Esophagus squamous epithelium (tissue), 4 donors: ENCODE results near the gene RPA3.

Experiments
- CTCF ChIP-seq, 6 experiments: fragments of 450-650 bp in 4 of 6; fragments of 200-600 bp in 2 of 6; sonication (generic) in 2 of 6; IDR thresholded peaks; one replicate each; pipeline ENCODE4 v1.5.1; 2016 to 2019; ENCODE audit warnings: antibody characterized with exemption in 6 of 6, mild to moderate bottlenecking in 4 of 6, moderate library complexity in 4 of 6
- POLR2A ChIP-seq, 4 donors: fragments of 450-650 bp; IDR thresholded peaks; one replicate each; pipeline ENCODE4 v1.6.1; 2017; ENCODE audit warnings: antibody characterized with exemption in 4 of 4, mild to moderate bottlenecking in 4 of 4, moderate library complexity in 3 of 4

GRCh38 chr7:7707806-7708205, 10.6 kb downstream of the RPA3 start:
- TF ChIP-seq CTCF (IDR thresholded peaks at IDR 0.05) (no peak), POLR2A (IDR thresholded peaks at IDR 0.05) (no peak)
